ENCODE data around the gene MEI1.

Gene MEI1

DNA sequence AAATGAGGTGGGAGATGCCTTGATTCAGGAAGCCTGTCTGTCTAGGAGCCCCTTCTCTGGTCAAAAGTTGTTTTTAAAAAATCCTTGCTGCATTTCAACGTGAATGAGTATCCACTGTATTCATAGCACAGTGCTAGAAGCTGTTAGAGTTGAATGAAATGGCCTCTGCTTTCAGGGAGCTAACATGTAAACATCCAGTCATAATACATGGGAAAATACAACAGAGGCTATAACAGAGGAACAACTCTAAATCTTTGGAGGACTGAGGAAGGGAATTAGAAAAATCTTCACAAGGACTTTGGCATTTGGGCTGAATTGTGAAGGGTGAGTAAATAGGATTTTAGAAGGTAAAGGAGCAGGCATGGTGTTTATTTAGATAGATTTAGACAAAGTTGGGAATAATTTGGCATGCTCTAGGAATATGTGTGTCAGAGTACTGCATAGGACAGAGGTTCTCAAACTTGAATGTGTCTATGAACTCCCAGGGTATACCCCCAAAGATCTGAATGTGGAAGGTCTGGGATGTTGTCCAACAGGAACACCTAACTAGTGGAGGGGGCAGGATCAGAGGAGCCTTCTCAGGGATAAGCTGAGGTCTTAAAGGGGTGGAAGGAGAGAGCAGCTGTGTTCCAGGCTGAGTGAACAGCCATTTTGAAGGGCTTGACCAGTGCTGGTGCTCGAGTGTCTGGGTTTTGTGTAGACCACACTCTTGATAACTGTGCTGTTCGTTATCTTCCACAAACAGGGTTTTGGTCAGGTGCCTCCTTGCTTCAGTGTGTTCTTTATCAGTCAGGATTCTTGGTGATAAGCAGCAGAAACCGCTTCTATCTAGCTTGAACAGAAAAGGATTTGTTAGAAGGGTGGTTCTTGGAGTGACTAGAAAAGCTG lies 146.3 kb downstream of the MEI1 start:
- no peak for DNase-seq

DNA sequence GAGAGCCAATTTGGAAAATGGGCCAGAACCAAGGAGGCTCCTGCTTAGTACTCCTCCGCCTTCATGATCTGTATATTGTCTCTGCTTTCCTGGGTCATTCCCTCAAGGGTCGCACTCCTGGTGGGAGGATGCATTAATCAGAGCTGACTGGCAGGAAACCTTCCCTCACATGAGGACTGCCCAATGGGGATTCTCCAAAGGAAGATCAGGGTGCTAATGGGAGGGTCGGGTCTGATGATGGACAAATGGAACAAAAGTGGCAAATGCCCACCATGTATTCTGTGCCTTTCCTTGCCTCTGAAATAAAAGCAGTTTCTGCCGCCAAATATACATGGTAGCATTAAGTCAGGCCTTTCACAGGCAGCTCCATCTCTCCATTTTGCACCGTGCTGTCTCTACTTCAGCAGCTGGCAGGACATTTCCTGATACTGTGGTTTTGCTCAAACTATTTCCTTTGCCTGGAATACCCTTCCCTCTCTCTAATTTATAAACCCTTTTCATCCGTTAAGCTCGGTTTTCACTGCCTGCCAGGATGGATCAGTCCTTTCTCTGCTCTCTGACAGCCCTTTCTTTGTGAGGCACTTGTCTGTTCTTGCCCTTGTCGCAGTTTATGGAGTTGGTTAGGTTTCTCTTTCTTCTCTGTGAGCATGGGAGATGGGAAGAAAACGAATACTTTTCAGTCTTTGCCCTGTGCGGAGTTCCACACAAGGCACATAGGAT lies 147.1 kb downstream of the MEI1 start:
- no peak for DNase-seq

DNA sequence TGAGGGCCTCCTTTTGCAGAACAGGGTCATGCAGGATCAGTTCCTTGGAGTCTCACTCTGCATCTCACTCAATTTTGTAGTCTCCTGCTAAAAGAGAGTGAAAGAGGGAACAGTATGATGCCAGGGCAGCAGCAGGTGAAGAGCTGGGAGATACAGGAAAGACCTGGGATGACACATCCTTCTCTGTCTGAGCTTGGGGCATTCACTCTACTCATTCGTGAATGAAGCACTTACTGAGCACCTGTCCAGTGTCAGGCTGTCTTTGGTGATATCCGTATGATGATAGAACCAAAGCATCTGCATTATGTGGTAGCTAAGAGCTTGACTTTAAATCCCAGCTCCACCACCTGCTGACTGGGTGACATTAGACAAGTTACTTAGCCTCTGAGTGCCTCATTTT lies 148.0 kb downstream of the MEI1 start:
- no peak for DNase-seq

DNA sequence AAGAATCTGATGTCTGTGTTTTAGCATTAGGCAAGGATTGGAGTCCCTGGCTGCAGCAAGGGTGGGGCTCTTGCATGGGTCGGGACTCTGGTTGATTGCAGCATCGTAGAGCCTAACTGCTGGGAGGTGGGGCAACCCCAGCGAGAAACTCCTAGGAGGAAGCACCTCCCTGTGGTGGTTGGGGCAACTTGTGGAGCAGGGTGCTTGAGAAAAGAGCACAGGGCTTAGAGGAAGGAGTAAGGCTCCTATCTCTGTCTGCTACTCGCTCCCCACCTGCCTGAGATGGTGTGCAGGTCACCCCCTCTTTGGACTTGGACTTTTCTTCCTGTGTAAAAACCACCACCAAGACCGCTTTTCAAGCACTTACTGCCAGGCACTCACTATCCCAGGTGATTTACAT lies 149.2 kb downstream of the MEI1 start:
- no peak for DNase-seq

Data from NCI-H1092 treated with DMSO at 0.1 percent for 48 hours (cell line).